Pancreas (tissue), 10 donors: ENCODE data around the gene LITAF. TPM values are rescaled to one million over a fixed set of nuclear protein-coding genes. Genes with fewer than 3 reads are reported as not detected.

Source experiments
- ATAC-seq, 4 donors: fragments of 200-7000 bp; cut with Tn5 transposase; one replicate each; pipeline versions ENCODE4 v1.8.0 to v1.9.1; 2020; ENCODE audit warnings: mild to moderate bottlenecking in 4 of 4, moderate library complexity in 4 of 4
- DNase-seq, 6 donors: peaks; one replicate each; pipeline ENCODE4 v3.0.0-alpha.2; 2020
- FAIRE-seq: peaks from 2 replicates; lab custom pipeline; 2012; peaks lifted over from hg19 to GRCh38; lab: Jason Lieb, UNC
- H3K27ac ChIP-seq, 4 donors: fragments of 200-600 bp; sonication (generic); 1 replicate in 3 of 4; 2 replicates in 1 of 4; pipeline versions ENCODE4 v1.5.0 to v1.8.0; 2020
- H3K27me3 ChIP-seq, 4 donors: fragments of 200-600 bp; one replicate each; pipeline ENCODE4 v1.8.0; 2021
- H3K36me3 ChIP-seq, 3 donors: fragments of 200-600 bp; sonication (generic) in 1 of 3; one replicate each; pipeline versions ENCODE4 v1.5.0 to v1.8.0; 2020 to 2021
- H3K4me1 ChIP-seq, 3 donors: fragments of 200-600 bp; one replicate each; pipeline ENCODE4 v1.8.0; 2021
- H3K4me3 ChIP-seq, 4 donors: fragments of 200-600 bp; sonication (generic) in 2 of 4; one replicate each; pipeline versions ENCODE4 v1.5.0 to v1.8.0; 2020 to 2021
- H3K9me3 ChIP-seq, 4 donors: fragments of 200-600 bp; one replicate each; pipeline ENCODE4 v1.8.0; 2021
- CTCF ChIP-seq, 4 donors: fragments of 200-600 bp; sonication (generic) in 3 of 4; IDR thresholded peaks; one replicate each; pipeline versions ENCODE4 v1.5.0 to v1.8.0; 2021; ENCODE audit warnings: antibody characterized with exemption in 4 of 4
- WGBS, 2 donors: extraction: QIAGEN DNeasy Blood & Tissue Kit; methylation state at CpG; one replicate each; pipeline ENCODE4 v1.1.7; 2013; 5-methylcytosine and 5-hydroxymethylcytosine counted together
- intact Hi-C, 3 donors: fragments of 100-400 bp; cut with DNase I; formaldehyde crosslinking; loops; one replicate each; pipeline versions ENCODE4 v1.11.1 to v1.14.2; 2022
- polyA plus RNA-seq, 2 donors: library from polyadenylated mRNA; stranded (reverse); fragments of 200-250 nt; gene quantifications; one replicate each; pipeline ENCODE4 v1.2.3, GENCODE V29; 2013
- total RNA-seq, 6 donors: library from RNA; stranded (reverse); fragmentation: NEBNext Ultra II Directional in 4 of 6; extraction: Animal tissue kit (Norgen Biotek cat#: 25700) in 4 of 6; gene quantifications; one replicate each; pipeline versions ENCODE4 v1.2.1 to v1.2.4, GENCODE V29; 2021 to 2023
- donor health status: healthy with polysubstance abuse.
- donor health status: DM: no; HTN: no; CAD: no; lungs with moderate emphysema.
- donor health status: DM: no; HTN: no; CAD: no.
- donor health status: control.
- donor health status: control.
- donor health status: Bipolar disorder and iron deficiency.
- donor health status: DM: yes; HTN: yes; CAD: no.
- donor health status: DM: no; HTN: no; CAD: no.
- donor health status: DM: no; HTN: no; CAD: no.
- donor health status: DM: yes; HTN: yes; CAD: no.

LITAF gene
- total and polyA plus RNA-seq, 8 donors = 17.6 to 85.3 (median 32.3) TPM

- FAIRE-seq (no peak), ATAC-seq (no peak), DNase-seq (no peak)
- intact Hi-C loops = loop anchor here in 1 of 3 donors (10.0 kb wide), 1 partner anchor 62 kb away; no protein-coding TSS in a partner anchor
- TF ChIP-seq CTCF (IDR thresholded peaks at IDR 0.05) = no peak
- Histone ChIP-seq H3K27me3 (no peaks in the 10 kb centered on the region), H3K9me3 (no peaks in the 10 kb centered on the region), H3K4me3 (no peak overlapping the region), H3K27ac (no peak overlapping the region), H3K4me1 (no peaks in the 10 kb centered on the region), H3K36me3 (no peaks in the 10 kb centered on the region)
- 32 to 42% methylated on average over 18 of the region's 18 CpGs for WGBS, 2 donors
Observed at GRCh38 chr16:11526655-11527350, 59.9 kb downstream of the LITAF start.

GRCh38 chr16:11524098-11524760 is 62.5 kb downstream of the LITAF start:
- intact Hi-C loops = loop anchor here in 1 of 3 donors (10.0 kb wide), 1 partner anchor 59 kb away; no protein-coding TSS in a partner anchor
- ATAC-seq (no peak), DNase-seq (no peak), FAIRE-seq (no peak)
- no peaks in the 10 kb centered on the region for H3K36me3 ChIP-seq
- no peak overlapping the region for H3K27ac ChIP-seq
- no peak overlapping the region for H3K4me3 ChIP-seq
- no peaks in the 10 kb centered on the region for H3K9me3 ChIP-seq
- no peak for TF ChIP-seq CTCF (IDR thresholded peaks at IDR 0.05)
- WGBS, 2 donors = 64 to 65% methylated on average over 6 of the region's 6 CpGs
- H3K27me3 ChIP-seq = no peaks in the 10 kb centered on the region
- no peaks in the 10 kb centered on the region for H3K4me1 ChIP-seq

GRCh38 chr16:11521055-11521454 is 65.7 kb downstream of the LITAF start:
- no peak overlapping the region for H3K4me3 ChIP-seq
- no peak for TF ChIP-seq CTCF (IDR thresholded peaks at IDR 0.05)
- no peaks in the 10 kb centered on the region for H3K27me3 ChIP-seq
- H3K36me3 ChIP-seq = no peaks in the 10 kb centered on the region
- H3K9me3 ChIP-seq = no peaks in the 10 kb centered on the region
- FAIRE-seq (no peak), ATAC-seq (no peak), DNase-seq (no peak)
- H3K4me1 ChIP-seq = no peaks in the 10 kb centered on the region
- H3K27ac ChIP-seq = no peak overlapping the region
- intact Hi-C loops = loop anchor here in 1 of 3 donors (10.0 kb wide), 1 partner anchor 56 kb away; no protein-coding TSS in a partner anchor
- 91 to 94% methylated on average over 1 of the region's 1 CpG for WGBS, 2 donors

- no peak for DNase-seq
- no peak for ATAC-seq
- Histone ChIP-seq H3K27me3 (no peaks in the 10 kb centered on the region), H3K4me1 (no peaks in the 10 kb centered on the region), H3K4me3 (no peak overlapping the region), H3K9me3 (no peaks in the 10 kb centered on the region), H3K27ac (no peak overlapping the region), H3K36me3 (no peaks in the 10 kb centered on the region)
- 96 to 97% methylated on average over 10 of the region's 10 CpGs for WGBS, 2 donors
- intact Hi-C loops = loop anchor here in 1 of 3 donors (10.0 kb wide), 1 partner anchor 56 kb away; no protein-coding TSS in a partner anchor
- FAIRE-seq = no peak
- TF ChIP-seq CTCF (IDR thresholded peaks at IDR 0.05) = no peak
Observed at GRCh38 chr16:11520442-11520841, 66.3 kb downstream of the LITAF start.
